ENCODE results near the gene ALG2.

ALG2 gene

GRCh38 chr9:99224445-99224844, 2.7 kb upstream of the ALG2 start:
- DNase-seq (ENCODE audit: extremely low read depth, low read depth) = no peak
- TF ChIP-seq, protein P1, sequence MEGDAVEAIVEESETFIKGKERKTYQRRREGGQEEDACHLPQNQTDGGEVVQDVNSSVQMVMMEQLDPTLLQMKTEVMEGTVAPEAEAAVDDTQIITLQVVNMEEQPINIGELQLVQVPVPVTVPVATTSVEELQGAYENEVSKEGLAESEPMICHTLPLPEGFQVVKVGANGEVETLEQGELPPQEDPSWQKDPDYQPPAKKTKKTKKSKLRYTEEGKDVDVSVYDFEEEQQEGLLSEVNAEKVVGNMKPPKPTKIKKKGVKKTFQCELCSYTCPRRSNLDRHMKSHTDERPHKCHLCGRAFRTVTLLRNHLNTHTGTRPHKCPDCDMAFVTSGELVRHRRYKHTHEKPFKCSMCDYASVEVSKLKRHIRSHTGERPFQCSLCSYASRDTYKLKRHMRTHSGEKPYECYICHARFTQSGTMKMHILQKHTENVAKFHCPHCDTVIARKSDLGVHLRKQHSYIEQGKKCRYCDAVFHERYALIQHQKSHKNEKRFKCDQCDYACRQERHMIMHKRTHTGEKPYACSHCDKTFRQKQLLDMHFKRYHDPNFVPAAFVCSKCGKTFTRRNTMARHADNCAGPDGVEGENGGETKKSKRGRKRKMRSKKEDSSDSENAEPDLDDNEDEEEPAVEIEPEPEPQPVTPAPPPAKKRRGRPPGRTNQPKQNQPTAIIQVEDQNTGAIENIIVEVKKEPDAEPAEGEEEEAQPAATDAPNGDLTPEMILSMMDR (IDR thresholded peaks at IDR 0.05; ENCODE audit: low read depth, low read length) = no peak

GRCh38 chr9:99222416-99223270, 901 bp upstream of the ALG2 start:
- no peak for DNase-seq (ENCODE audit: extremely low read depth, low read depth)
- TF ChIP-seq, protein P1 (IDR thresholded peaks at IDR 0.05; ENCODE audit: low read depth, low read length) = no peak; the same call in 1 of the 2 replicates

DNA sequence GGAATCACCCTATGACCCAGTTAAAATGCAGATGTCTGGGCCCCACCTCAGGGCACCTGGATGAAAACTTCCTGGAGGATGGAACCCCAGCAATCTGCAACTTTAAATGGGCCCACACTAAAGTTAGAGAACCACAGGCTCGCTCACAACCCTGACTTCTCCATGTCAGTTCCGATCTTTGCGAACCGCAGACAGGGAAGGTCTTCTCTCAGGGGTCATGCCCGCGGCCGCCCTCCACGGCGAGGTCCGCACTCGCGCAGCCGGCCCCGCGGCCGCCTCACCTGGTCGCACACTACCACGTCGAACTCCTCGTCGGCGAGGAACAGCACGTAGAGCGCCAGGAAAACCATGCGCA, 499 bp downstream of the ALG2 start:
- no peak for DNase-seq (ENCODE audit: extremely low read depth, low read depth)
- TF ChIP-seq, protein P1 (IDR thresholded peaks at IDR 0.05; ENCODE audit: low read depth, low read length) = no peak

- no peak for DNase-seq (ENCODE audit: extremely low read depth, low read depth)
- TF ChIP-seq, protein P1 (IDR thresholded peaks at IDR 0.05; ENCODE audit: low read depth, low read length) = no peak
These were observed 1.7 kb downstream of the ALG2 start for GRCh38 chr9:99220011-99220410.

- TF ChIP-seq, protein P1 (IDR thresholded peaks at IDR 0.05; ENCODE audit: low read depth, low read length) = no peak
These were observed 5.7 kb downstream of the ALG2 start for GRCh38 chr9:99216073-99216472.

DNA sequence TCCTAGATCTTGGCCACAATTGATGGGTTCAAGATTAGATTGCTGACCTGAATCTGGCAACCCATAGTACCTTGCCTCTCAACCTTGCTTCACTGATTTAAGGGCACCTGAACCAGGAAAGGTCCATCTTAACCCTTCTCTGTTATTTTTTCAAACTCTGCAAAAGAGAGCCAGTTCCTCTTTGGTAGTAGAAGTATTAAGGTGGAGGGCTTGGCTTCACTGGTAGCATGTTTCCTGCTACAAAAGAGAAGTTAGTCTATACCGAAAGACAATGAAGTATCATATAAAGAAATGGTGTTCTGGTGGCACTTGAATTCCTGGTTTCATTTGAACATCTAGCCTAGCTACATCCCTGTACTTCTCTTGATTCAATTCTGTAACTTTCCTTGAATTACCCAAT, 8.5 kb downstream of the ALG2 start:
- TF ChIP-seq, protein P1 (IDR thresholded peaks at IDR 0.05; ENCODE audit: low read depth, low read length) = no peak
- DNase-seq (ENCODE audit: extremely low read depth, low read depth) = no peak

More at GRCh38 chr9:99216073-99216472, 5.7 kb downstream of the ALG2 start:
- no peak for DNase-seq (ENCODE audit: extremely low read depth, low read depth)

GRCh38 chr9:99211746-99212145, 10.0 kb downstream of the ALG2 start:
- TF ChIP-seq, protein P1 (IDR thresholded peaks at IDR 0.05; ENCODE audit: low read depth, low read length) = no peak
- DNase-seq (ENCODE audit: extremely low read depth, low read depth) = no peak
